GM12878 (cell line): ENCODE data around the gene KCNV2. TPM values are rescaled to one million over a fixed set of nuclear protein-coding genes. Genes with fewer than 3 reads are reported as not detected.

ENCODE experiments used
- ATAC-seq: fragments of 200-7000 bp; cut with Tn5 transposase; 3 replicates; pipeline ENCODE4 v1.9.1; 2020; ENCODE audit warnings: mild to moderate bottlenecking, moderate library complexity
- BruUV-seq: library from RNA; stranded (reverse); fragments of 400-500 nt; replicated peaks from 2 replicates; lab custom pipeline; 2021; lab: Mats Ljungman, UMichigan
- CTCF ChIA-PET: fragments of 300-600 bp; sonication (Branson Sonifier 250); formaldehyde crosslinking; extraction: SDS; loops from one replicate; lab custom pipeline; 2021; ENCODE audit warnings: inconsistent platforms; lab: Yijun Ruan, JAX
- POLR2A ChIA-PET: fragments of 350-600 bp; formaldehyde crosslinking; extraction: SDS; loops from one replicate; lab custom pipeline; 2021; ENCODE audit warnings: inconsistent platforms; lab: Charles Lee
- RAD21 ChIA-PET: fragments of 300-600 bp; sonication (Branson Sonifier 250); formaldehyde crosslinking; loops from one replicate; lab custom pipeline; 2023; ENCODE audit warnings: antibody characterized with exemption; ENCODE audit not compliant: unreplicated experiment; lab: Charles Lee
- SMC1A ChIA-PET: fragments of 300-600 bp; sonication (Branson Sonifier 250); formaldehyde crosslinking; loops from one replicate; lab custom pipeline; 2023; ENCODE audit not compliant: unreplicated experiment, uncharacterized antibody; lab: Charles Lee
- DNase-seq: peaks from one replicate; pipeline ENCODE4 v3.0.0-alpha.2; 2011; ENCODE audit warnings: low read depth, low spot score
- FAIRE-seq: peaks from 3 replicates; lab custom pipeline; 2011; peaks lifted over from hg19 to GRCh38; lab: Jason Lieb, UNC
- H2AFZ ChIP-seq: 2 replicates; pipeline ENCODE4 v1.6.0; 2011; ENCODE audit warnings: low read depth, low read length, control low read depth; ENCODE audit not compliant: control insufficient read depth
- H3K27ac ChIP-seq: 2 replicates; pipeline ENCODE4 v1.5.1; 2011; ENCODE audit warnings: control low read depth; ENCODE audit not compliant: control insufficient read depth, insufficient read depth
- H3K27me3 ChIP-seq, 2 experiments: replicated peaks in 1 of 2; 2 replicates each; pipeline versions ENCODE4 v1.6.0 to v1.6.1; 2011; ENCODE audit warnings: low read length in 1 of 2; ENCODE audit not compliant: control insufficient read depth in 2 of 2, insufficient read depth in 2 of 2
- H3K36me3 ChIP-seq, 2 experiments: 2 replicates each; pipeline ENCODE4 v1.5.1; 2011; ENCODE audit warnings: low read length in 1 of 2; ENCODE audit not compliant: control insufficient read depth in 2 of 2, insufficient read depth in 2 of 2
- H3K4me1 ChIP-seq: 2 replicates; pipeline ENCODE4 v1.6.1; 2011; ENCODE audit warnings: mild to moderate bottlenecking, low read length, moderate library complexity, mixed read lengths; ENCODE audit not compliant: control insufficient read depth, insufficient read depth
- H3K4me2 ChIP-seq: 2 replicates; pipeline ENCODE4 v1.6.0; 2011; ENCODE audit warnings: control low read depth; ENCODE audit not compliant: control insufficient read depth, insufficient read depth
- H3K4me3 ChIP-seq: fragments of 200-600 bp; sonication (generic); 2 replicates; pipeline ENCODE4 v1.5.1; 2016
- H3K79me2 ChIP-seq: 2 replicates; pipeline ENCODE4 v1.6.0; 2011; ENCODE audit warnings: low read length; ENCODE audit not compliant: control insufficient read depth, insufficient read depth
- H3K9ac ChIP-seq: 2 replicates; pipeline ENCODE4 v1.8.0; 2011; ENCODE audit warnings: low read length, control low read depth, mixed read lengths; ENCODE audit not compliant: control insufficient read depth, insufficient read depth
- H3K9me3 ChIP-seq: replicated peaks from 3 replicates; pipeline ENCODE4 v1.5.1; 2011; ENCODE audit warnings: mild to moderate bottlenecking, low read length; ENCODE audit not compliant: control insufficient read depth, insufficient read depth
- H4K20me1 ChIP-seq: 2 replicates; pipeline ENCODE4 v1.6.0; 2011; ENCODE audit not compliant: control insufficient read depth, insufficient read depth
- BCL11A ChIP-seq: IDR thresholded peaks from 2 replicates; pipeline ENCODE4 v1.6.1; 2011; ENCODE audit warnings: low read depth, low read length
- CHD1 ChIP-seq: IDR thresholded peaks from 2 replicates; pipeline ENCODE4 v1.6.1; 2012; ENCODE audit warnings: low read depth, low read length, improper control_type of control experiment
- CREB1 ChIP-seq: IDR thresholded peaks from 2 replicates; pipeline ENCODE4 v1.6.1; 2012; ENCODE audit warnings: low read depth, mild to moderate bottlenecking, inconsistent platforms
- DPF2 ChIP-seq: fragments of 450-650 bp; IDR thresholded peaks from 2 replicates; pipeline ENCODE4 v1.6.1; 2017; ENCODE audit warnings: mild to moderate bottlenecking
- GATAD2B ChIP-seq: fragments of 450-650 bp; conservative IDR thresholded peaks from 2 replicates; pipeline ENCODE4 v1.6.1; 2017; ENCODE audit warnings: low read depth, mild to moderate bottlenecking, moderate library complexity
- IKZF1 ChIP-seq: fragments of 450-650 bp; conservative IDR thresholded peaks from 2 replicates; pipeline ENCODE4 v1.6.1; 2017; ENCODE audit warnings: antibody characterized with exemption, mild to moderate bottlenecking
- KLF5 ChIP-seq: fragments of 450-650 bp; IDR thresholded peaks from 2 replicates; pipeline ENCODE4 v1.6.1; 2014; ENCODE audit warnings: mild to moderate bottlenecking; ENCODE audit not compliant: partially characterized antibody
- POLR2AphosphoS5 ChIP-seq: IDR thresholded peaks from 2 replicates; pipeline ENCODE4 v1.6.1; 2011; ENCODE audit warnings: mild to moderate bottlenecking, low read length, inconsistent platforms
- RUNX3 ChIP-seq: IDR thresholded peaks from 2 replicates; pipeline ENCODE4 v1.6.1; 2012; ENCODE audit warnings: low read length, inconsistent platforms
- SP1 ChIP-seq: IDR thresholded peaks from one replicate; pipeline ENCODE4 v1.6.1; 2011; ENCODE audit warnings: low read depth, low read length
- STAT3 ChIP-seq: IDR thresholded peaks from 2 replicates; pipeline ENCODE4 v1.6.1; 2011; ENCODE audit warnings: low read depth, low read length, improper control_type of control experiment
- TBL1XR1 ChIP-seq: IDR thresholded peaks from 2 replicates; pipeline ENCODE4 v1.6.1; 2012; ENCODE audit warnings: low read depth, low read length, improper control_type of control experiment
- ZNF622 ChIP-seq: fragments of 450-650 bp; IDR thresholded peaks from 2 replicates; pipeline ENCODE4 v1.6.1; 2017; ENCODE audit warnings: mild to moderate bottlenecking, inconsistent platforms
- WGBS: methylation state at CpG from one replicate; pipeline ENCODE4 v1.1.6; 2016; ENCODE audit warnings: low lambda C conversion rate; ENCODE audit not compliant: insufficient replicate concordance, insufficient coverage; ENCODE audit errors: missing lambda C conversion rate; 5-methylcytosine and 5-hydroxymethylcytosine counted together
- in situ Hi-C: fragments of 300-500 bp; cut with MboI; formaldehyde crosslinking; loops from 9 replicates; pipeline ENCODE4 v1.14.3; 2018; ENCODE audit warnings: mixed read lengths
- intact Hi-C: fragments of 100-400 bp; cut with micrococcal nuclease; formaldehyde crosslinking; loops from one replicate; pipeline ENCODE4 v1.14.2; 2022; ENCODE audit not compliant: unreplicated experiment
- polyA plus RNA-seq, 11 experiments: library from polyadenylated mRNA; depleted of rRNA in 4 of 11; unstranded in 6 of 11; stranded (reverse) in 5 of 11; fragments of >200 nt; fragmentation: Nextera tagmentation in 4 of 11; fragmentation: Illumina TruSeq in 1 of 11; extraction: Ambion mirVana in 4 of 11; extraction: Trizol in 1 of 11; gene quantifications; 1 replicate in 1 of 11; 2 replicates in 10 of 11; pipeline versions ENCODE4 v1.2.1 to v1.2.3, GENCODE V29; 2011 to 2016; ENCODE audit warnings: inconsistent platforms in 2 of 11, missing spikeins in 2 of 11, low read depth in 1 of 11
- total RNA-seq, 4 experiments: library from RNA; depleted of rRNA in 3 of 4; stranded (reverse); fragments of >200 nt in 3 of 4; fragmentation: Illumina TruSeq in 1 of 4; extraction: Trizol in 1 of 4; gene quantifications; 2 replicates each; pipeline versions ENCODE4 v1.2.1 to v1.2.3, GENCODE V29; 2013 to 2021
- TF ChIP-seq, protein P1 (sequence below): fragments of 450-650 bp; IDR thresholded peaks from 2 replicates; pipeline ENCODE4 v1.6.1; 2017; ENCODE audit warnings: borderline replicate concordance
- TF ChIP-seq, protein P2 (sequence below): IDR thresholded peaks from 2 replicates; pipeline ENCODE4 v1.6.1; 2011; ENCODE audit warnings: low read depth, low read length, improper control_type of control experiment, borderline replicate concordance
- TF ChIP-seq, protein P3 (sequence below): fragments of 150-350 bp; IDR thresholded peaks from 2 replicates; pipeline ENCODE4 v1.6.1; 2014; ENCODE audit warnings: mild to moderate bottlenecking, low read depth, low read length
- TF ChIP-seq, protein P4 (sequence below): IDR thresholded peaks from 2 replicates; pipeline ENCODE4 v1.6.1; 2012; ENCODE audit warnings: improper control_type of control experiment, low read depth, low read length; ENCODE audit not compliant: insufficient replicate concordance

The KCNV2 gene
- total and polyA plus RNA-seq, 10 of the 15 experiments (the other 5 are each of a cell fraction or from before 2014, with no cell fraction given): 0.04 to 0.37 (median 0.09) TPM; not detected in 4

DNA sequence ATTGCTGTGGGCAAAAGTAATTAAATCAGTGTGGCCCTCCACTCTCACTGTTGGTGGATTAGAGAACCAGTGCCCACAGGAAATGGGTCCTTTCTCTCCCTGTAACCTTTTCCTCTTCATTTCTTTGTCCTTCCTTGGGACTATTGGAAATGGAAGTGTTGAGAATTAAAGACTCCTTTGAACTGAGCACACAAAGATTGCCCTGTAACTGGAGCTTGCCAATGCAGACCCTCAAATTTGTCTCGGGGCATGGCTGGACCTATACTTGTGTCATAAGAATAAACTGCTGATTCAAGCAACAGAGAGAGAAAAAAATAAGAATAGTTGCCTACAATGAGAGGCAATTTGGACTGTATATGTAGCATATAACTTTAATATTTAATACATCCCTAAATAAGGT lies 13.7 kb downstream of the KCNV2 start:
- no peaks in the 10 kb centered on the region for H3K79me2 ChIP-seq
- in situ Hi-C loops: no loop called here
- 100% methylated on average over 1 of the region's 1 CpG for WGBS
- ChIA-PET CTCF (interaction anchor here (1.1 to 1.2 kb wide), 2 partner anchors 500 to 501 kb away, joined by 3 to 5 read pairs; no protein-coding TSS in a partner anchor), SMC1A (interaction anchor here (0.6 to 3.8 kb wide), 10 partner anchors 11 to 598 kb away, joined by 3 to 26 read pairs (median 4); no protein-coding TSS in a partner anchor), RAD21 (no interaction called here), POLR2A (no interaction called here)
- H2AFZ ChIP-seq: no peak overlapping the region
- no peak overlapping the region for H3K27ac ChIP-seq
- DNase-seq (no peak), ATAC-seq (no peak), FAIRE-seq (no peak)
- intact Hi-C loops: no loop called here
- no peak for TF ChIP-seq BCL11A
- TF ChIP-seq, protein P1, sequence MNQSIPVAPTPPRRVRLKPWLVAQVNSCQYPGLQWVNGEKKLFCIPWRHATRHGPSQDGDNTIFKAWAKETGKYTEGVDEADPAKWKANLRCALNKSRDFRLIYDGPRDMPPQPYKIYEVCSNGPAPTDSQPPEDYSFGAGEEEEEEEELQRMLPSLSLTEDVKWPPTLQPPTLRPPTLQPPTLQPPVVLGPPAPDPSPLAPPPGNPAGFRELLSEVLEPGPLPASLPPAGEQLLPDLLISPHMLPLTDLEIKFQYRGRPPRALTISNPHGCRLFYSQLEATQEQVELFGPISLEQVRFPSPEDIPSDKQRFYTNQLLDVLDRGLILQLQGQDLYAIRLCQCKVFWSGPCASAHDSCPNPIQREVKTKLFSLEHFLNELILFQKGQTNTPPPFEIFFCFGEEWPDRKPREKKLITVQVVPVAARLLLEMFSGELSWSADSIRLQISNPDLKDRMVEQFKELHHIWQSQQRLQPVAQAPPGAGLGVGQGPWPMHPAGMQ: no peak
- TF ChIP-seq, protein P2, sequence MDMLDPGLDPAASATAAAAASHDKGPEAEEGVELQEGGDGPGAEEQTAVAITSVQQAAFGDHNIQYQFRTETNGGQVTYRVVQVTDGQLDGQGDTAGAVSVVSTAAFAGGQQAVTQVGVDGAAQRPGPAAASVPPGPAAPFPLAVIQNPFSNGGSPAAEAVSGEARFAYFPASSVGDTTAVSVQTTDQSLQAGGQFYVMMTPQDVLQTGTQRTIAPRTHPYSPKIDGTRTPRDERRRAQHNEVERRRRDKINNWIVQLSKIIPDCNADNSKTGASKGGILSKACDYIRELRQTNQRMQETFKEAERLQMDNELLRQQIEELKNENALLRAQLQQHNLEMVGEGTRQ: no peak
- TF ChIP-seq, protein P3, sequence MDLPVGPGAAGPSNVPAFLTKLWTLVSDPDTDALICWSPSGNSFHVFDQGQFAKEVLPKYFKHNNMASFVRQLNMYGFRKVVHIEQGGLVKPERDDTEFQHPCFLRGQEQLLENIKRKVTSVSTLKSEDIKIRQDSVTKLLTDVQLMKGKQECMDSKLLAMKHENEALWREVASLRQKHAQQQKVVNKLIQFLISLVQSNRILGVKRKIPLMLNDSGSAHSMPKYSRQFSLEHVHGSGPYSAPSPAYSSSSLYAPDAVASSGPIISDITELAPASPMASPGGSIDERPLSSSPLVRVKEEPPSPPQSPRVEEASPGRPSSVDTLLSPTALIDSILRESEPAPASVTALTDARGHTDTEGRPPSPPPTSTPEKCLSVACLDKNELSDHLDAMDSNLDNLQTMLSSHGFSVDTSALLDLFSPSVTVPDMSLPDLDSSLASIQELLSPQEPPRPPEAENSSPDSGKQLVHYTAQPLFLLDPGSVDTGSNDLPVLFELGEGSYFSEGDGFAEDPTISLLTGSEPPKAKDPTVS: no peak
- no peak for TF ChIP-seq POLR2AphosphoS5
- TF ChIP-seq CREB1: no peak
- TF ChIP-seq IKZF1: no peak
- TF ChIP-seq SP1: no peak
- no peak for TF ChIP-seq KLF5
- no peak for TF ChIP-seq GATAD2B
- no peak for TF ChIP-seq DPF2
- TF ChIP-seq ZNF622: no peak
- TF ChIP-seq STAT3: no peak
- TF ChIP-seq, protein P4, sequence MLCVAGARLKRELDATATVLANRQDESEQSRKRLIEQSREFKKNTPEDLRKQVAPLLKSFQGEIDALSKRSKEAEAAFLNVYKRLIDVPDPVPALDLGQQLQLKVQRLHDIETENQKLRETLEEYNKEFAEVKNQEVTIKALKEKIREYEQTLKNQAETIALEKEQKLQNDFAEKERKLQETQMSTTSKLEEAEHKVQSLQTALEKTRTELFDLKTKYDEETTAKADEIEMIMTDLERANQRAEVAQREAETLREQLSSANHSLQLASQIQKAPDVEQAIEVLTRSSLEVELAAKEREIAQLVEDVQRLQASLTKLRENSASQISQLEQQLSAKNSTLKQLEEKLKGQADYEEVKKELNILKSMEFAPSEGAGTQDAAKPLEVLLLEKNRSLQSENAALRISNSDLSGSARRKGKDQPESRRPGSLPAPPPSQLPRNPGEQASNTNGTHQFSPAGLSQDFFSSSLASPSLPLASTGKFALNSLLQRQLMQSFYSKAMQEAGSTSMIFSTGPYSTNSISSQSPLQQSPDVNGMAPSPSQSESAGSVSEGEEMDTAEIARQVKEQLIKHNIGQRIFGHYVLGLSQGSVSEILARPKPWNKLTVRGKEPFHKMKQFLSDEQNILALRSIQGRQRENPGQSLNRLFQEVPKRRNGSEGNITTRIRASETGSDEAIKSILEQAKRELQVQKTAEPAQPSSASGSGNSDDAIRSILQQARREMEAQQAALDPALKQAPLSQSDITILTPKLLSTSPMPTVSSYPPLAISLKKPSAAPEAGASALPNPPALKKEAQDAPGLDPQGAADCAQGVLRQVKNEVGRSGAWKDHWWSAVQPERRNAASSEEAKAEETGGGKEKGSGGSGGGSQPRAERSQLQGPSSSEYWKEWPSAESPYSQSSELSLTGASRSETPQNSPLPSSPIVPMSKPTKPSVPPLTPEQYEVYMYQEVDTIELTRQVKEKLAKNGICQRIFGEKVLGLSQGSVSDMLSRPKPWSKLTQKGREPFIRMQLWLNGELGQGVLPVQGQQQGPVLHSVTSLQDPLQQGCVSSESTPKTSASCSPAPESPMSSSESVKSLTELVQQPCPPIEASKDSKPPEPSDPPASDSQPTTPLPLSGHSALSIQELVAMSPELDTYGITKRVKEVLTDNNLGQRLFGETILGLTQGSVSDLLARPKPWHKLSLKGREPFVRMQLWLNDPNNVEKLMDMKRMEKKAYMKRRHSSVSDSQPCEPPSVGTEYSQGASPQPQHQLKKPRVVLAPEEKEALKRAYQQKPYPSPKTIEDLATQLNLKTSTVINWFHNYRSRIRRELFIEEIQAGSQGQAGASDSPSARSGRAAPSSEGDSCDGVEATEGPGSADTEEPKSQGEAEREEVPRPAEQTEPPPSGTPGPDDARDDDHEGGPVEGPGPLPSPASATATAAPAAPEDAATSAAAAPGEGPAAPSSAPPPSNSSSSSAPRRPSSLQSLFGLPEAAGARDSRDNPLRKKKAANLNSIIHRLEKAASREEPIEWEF: no peak
- TF ChIP-seq CHD1: no peak
- TF ChIP-seq RUNX3: no peak
- TF ChIP-seq TBL1XR1: no peak
- no TSS peak for BruUV-seq
- H3K36me3 ChIP-seq: no peaks in the 10 kb centered on the region
- H3K27me3 ChIP-seq: no peaks in the 10 kb centered on the region
- no peaks in the 10 kb centered on the region for H3K9me3 ChIP-seq
- no peak overlapping the region for H3K4me2 ChIP-seq
- H3K9ac ChIP-seq: no peak overlapping the region
- no peaks in the 10 kb centered on the region; the same call in 1 of the 2 replicates for H3K4me1 ChIP-seq
- no peak overlapping the region for H3K4me3 ChIP-seq
- no peaks in the 10 kb centered on the region for H4K20me1 ChIP-seq
